SU-DHL-6 (cell line): ENCODE measurements around the gene APC.
"Not testable (repeated sequence)": the region's sequence is repeated elsewhere in the genome, so short reads cannot be mapped to it uniquely, and the experiment has no call there.

Experiments used
- EZH2phosphoT487 ChIP-seq: fragments of 200-600 bp; sonication (generic), shearing (Covaris generic); conservative IDR thresholded peaks from 2 replicates; pipeline ENCODE4 v1.6.1; 2018; ENCODE audit warnings: mild to moderate bottlenecking, antibody characterized with exemption, low read length, moderate library complexity, mixed read lengths
- TF ChIP-seq, protein P1 (sequence below): fragments of 200-600 bp; sonication (generic); IDR thresholded peaks from one replicate; pipeline ENCODE4 v1.5.1; 2017; ENCODE audit warnings: antibody characterized with exemption, mild to moderate bottlenecking, low read length, moderate library complexity; ENCODE audit not compliant: insufficient read depth, poor library complexity, severe bottlenecking

DNA sequence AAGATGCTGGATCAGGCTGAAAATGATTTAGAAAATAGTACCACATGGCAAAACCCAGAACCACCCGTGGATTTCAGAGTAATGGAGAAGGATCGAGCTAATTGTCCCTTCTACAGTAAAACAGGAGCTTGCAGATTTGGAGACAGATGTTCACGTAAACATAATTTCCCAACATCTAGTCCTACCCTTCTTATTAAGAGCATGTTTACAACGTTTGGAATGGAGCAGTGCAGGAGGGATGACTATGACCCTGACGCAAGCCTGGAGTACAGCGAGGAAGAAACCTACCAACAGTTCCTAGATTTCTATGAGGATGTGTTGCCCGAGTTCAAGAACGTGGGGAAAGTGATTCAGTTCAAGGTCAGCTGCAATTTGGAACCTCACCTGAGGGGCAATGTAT is 154.4 kb downstream of the APC start:
- TF ChIP-seq, protein P1, sequence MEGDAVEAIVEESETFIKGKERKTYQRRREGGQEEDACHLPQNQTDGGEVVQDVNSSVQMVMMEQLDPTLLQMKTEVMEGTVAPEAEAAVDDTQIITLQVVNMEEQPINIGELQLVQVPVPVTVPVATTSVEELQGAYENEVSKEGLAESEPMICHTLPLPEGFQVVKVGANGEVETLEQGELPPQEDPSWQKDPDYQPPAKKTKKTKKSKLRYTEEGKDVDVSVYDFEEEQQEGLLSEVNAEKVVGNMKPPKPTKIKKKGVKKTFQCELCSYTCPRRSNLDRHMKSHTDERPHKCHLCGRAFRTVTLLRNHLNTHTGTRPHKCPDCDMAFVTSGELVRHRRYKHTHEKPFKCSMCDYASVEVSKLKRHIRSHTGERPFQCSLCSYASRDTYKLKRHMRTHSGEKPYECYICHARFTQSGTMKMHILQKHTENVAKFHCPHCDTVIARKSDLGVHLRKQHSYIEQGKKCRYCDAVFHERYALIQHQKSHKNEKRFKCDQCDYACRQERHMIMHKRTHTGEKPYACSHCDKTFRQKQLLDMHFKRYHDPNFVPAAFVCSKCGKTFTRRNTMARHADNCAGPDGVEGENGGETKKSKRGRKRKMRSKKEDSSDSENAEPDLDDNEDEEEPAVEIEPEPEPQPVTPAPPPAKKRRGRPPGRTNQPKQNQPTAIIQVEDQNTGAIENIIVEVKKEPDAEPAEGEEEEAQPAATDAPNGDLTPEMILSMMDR, result not testable (repeated sequence)
- TF ChIP-seq EZH2phosphoT487, result not testable (repeated sequence)
